HEK293 (cell line): ENCODE data around the gene CYB5B.
A peak's percentile ranks its signal among the peaks of the same experiment; 100 is the strongest.

Source experiments
- HOXD13 ChIP-seq: sonication (generic); formaldehyde crosslinking; IDR thresholded peaks from 2 replicates; pipeline ENCODE4 v1.8.0; 2022; ENCODE audit warnings: missing genetic modification reagents, borderline replicate concordance
- KLF9 ChIP-seq: fragments of 450-650 bp; formaldehyde crosslinking; IDR thresholded peaks from 2 replicates; pipeline ENCODE4 v1.5.1; 2016; ENCODE audit warnings: missing biosample characterization, missing genetic modification characterization, low read depth
- OSR2 ChIP-seq: fragments of 450-650 bp; formaldehyde crosslinking; IDR thresholded peaks from 2 replicates; pipeline ENCODE4 v1.5.1; 2016; ENCODE audit warnings: missing biosample characterization, missing genetic modification characterization
- PRDM2 ChIP-seq: fragments of 450-650 bp; formaldehyde crosslinking; IDR thresholded peaks from 2 replicates; pipeline ENCODE4 v1.5.1; 2016; ENCODE audit warnings: missing biosample characterization, missing genetic modification characterization, borderline replicate concordance
- SCRT2 ChIP-seq: fragments of 450-650 bp; formaldehyde crosslinking; IDR thresholded peaks from 2 replicates; pipeline ENCODE4 v1.5.1; 2016; ENCODE audit warnings: missing biosample characterization, missing genetic modification characterization
- SETDB1 ChIP-seq: IDR thresholded peaks from one replicate; pipeline ENCODE4 v1.6.1; 2017; ENCODE audit warnings: mild to moderate bottlenecking, low read length, moderate library complexity, mixed read lengths; ENCODE audit not compliant: insufficient read length
- TRIM28 ChIP-seq: IDR thresholded peaks from 2 replicates; pipeline ENCODE4 v1.6.1; 2011; ENCODE audit warnings: low read length, control low read depth, borderline replicate concordance
- TSHZ1 ChIP-seq: fragments of 450-650 bp; formaldehyde crosslinking; IDR thresholded peaks from 2 replicates; pipeline ENCODE4 v1.5.1; 2016; ENCODE audit warnings: missing biosample characterization, missing genetic modification characterization, borderline replicate concordance
- ZBTB17 ChIP-seq: fragments of 450-650 bp; formaldehyde crosslinking; IDR thresholded peaks from 2 replicates; pipeline ENCODE4 v1.5.1; 2016; ENCODE audit warnings: missing biosample characterization, missing genetic modification characterization
- ZBTB21 ChIP-seq: fragments of 450-650 bp; formaldehyde crosslinking; IDR thresholded peaks from 2 replicates; pipeline ENCODE4 v1.5.1; 2017; ENCODE audit warnings: missing biosample characterization, missing genetic modification characterization
- ZEB2 ChIP-seq: fragments of 450-650 bp; formaldehyde crosslinking; IDR thresholded peaks from 2 replicates; pipeline ENCODE4 v1.5.1; 2016; ENCODE audit warnings: missing biosample characterization, missing genetic modification characterization
- ZFP69B ChIP-seq: fragments of 450-650 bp; formaldehyde crosslinking; IDR thresholded peaks from 2 replicates; pipeline ENCODE4 v1.5.1; 2016; ENCODE audit warnings: missing biosample characterization, missing genetic modification characterization
- ZNF248 ChIP-seq: fragments of 450-650 bp; formaldehyde crosslinking; IDR thresholded peaks from 2 replicates; pipeline ENCODE4 v1.5.1; 2017; ENCODE audit warnings: missing biosample characterization, missing genetic modification characterization
- ZNF335 ChIP-seq: fragments of 450-650 bp; formaldehyde crosslinking; conservative IDR thresholded peaks from 2 replicates; pipeline ENCODE4 v1.5.1; 2016; ENCODE audit warnings: missing biosample characterization, missing genetic modification characterization
- ZNF580 ChIP-seq: fragments of 450-650 bp; formaldehyde crosslinking; IDR thresholded peaks from 2 replicates; pipeline ENCODE4 v1.5.1; 2016; ENCODE audit warnings: missing biosample characterization, missing genetic modification characterization
- ZNF629 ChIP-seq: fragments of 450-650 bp; formaldehyde crosslinking; IDR thresholded peaks from 2 replicates; pipeline ENCODE4 v1.5.1; 2017; ENCODE audit warnings: missing biosample characterization, missing genetic modification characterization
- ZNF785 ChIP-seq: fragments of 450-650 bp; formaldehyde crosslinking; IDR thresholded peaks from 2 replicates; pipeline ENCODE4 v1.5.1; 2016; ENCODE audit warnings: missing biosample characterization, missing genetic modification characterization
- ZXDB ChIP-seq: fragments of 450-650 bp; formaldehyde crosslinking; IDR thresholded peaks from 2 replicates; pipeline ENCODE4 v1.5.1; 2016; ENCODE audit warnings: missing biosample characterization, missing genetic modification characterization
- TF ChIP-seq, protein P1 (sequence below): fragments of 450-650 bp; formaldehyde crosslinking; conservative IDR thresholded peaks from 2 replicates; pipeline ENCODE4 v1.5.1; 2016; ENCODE audit warnings: low read depth, missing biosample characterization, missing genetic modification characterization
- TF ChIP-seq, protein P2 (sequence below): fragments of 450-650 bp; formaldehyde crosslinking; IDR thresholded peaks from 2 replicates; pipeline ENCODE4 v1.5.1; 2016; ENCODE audit warnings: missing biosample characterization, missing genetic modification characterization
- TF ChIP-seq, protein P3 (sequence below): fragments of 450-650 bp; formaldehyde crosslinking; IDR thresholded peaks from 2 replicates; pipeline ENCODE4 v1.5.1; 2017; ENCODE audit warnings: missing biosample characterization, mild to moderate bottlenecking, missing genetic modification characterization, moderate library complexity

CYB5B gene

GRCh38 chr16:69424053-69424934 is at the start of gene CYB5B (continued):
- TF ChIP-seq, protein P1, sequence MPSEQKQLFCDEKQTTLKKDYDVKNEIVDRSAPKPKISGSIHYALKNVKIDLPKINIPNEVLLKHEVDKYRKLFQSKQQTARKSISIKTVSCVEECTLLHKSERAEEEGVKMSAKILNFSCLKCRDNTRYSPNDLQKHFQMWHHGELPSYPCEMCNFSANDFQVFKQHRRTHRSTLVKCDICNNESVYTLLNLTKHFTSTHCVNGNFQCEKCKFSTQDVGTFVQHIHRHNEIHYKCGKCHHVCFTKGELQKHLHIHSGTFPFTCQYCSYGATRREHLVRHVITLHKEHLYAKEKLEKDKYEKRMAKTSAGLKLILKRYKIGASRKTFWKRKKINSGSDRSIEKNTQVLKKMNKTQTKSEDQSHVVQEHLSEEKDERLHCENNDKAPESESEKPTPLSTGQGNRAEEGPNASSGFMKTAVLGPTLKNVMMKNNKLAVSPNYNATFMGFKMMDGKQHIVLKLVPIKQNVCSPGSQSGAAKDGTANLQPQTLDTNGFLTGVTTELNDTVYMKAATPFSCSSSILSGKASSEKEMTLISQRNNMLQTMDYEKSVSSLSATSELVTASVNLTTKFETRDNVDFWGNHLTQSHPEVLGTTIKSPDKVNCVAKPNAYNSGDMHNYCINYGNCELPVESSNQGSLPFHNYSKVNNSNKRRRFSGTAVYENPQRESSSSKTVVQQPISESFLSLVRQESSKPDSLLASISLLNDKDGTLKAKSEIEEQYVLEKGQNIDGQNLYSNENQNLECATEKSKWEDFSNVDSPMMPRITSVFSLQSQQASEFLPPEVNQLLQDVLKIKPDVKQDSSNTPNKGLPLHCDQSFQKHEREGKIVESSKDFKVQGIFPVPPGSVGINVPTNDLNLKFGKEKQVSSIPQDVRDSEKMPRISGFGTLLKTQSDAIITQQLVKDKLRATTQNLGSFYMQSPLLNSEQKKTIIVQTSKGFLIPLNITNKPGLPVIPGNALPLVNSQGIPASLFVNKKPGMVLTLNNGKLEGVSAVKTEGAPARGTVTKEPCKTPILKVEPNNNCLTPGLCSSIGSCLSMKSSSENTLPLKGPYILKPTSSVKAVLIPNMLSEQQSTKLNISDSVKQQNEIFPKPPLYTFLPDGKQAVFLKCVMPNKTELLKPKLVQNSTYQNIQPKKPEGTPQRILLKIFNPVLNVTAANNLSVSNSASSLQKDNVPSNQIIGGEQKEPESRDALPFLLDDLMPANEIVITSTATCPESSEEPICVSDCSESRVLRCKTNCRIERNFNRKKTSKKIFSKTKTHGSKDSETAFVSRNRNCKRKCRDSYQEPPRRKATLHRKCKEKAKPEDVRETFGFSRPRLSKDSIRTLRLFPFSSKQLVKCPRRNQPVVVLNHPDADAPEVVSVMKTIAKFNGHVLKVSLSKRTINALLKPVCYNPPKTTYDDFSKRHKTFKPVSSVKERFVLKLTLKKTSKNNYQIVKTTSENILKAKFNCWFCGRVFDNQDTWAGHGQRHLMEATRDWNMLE (tag by site-specific recombination): peak; percentile 45; the same call in 1 of the 2 replicates
- TF ChIP-seq TRIM28 (peak; percentile 46; the same call in 1 of the 2 replicates), ZEB2 (peak; percentile 68), KLF9 (tag by site-specific recombination) (peak; percentile 60), ZNF248 (tag by site-specific recombination) (no peak), ZBTB21 (tag by site-specific recombination) (0 out of 2 replicates have a peak, but pooled peaks have one; percentile 23), ZXDB (peak; percentile 75), OSR2 (0 out of 2 replicates have a peak, but pooled peaks have one; percentile 7), ZNF629 (peak; percentile 16; the same call in 1 of the 2 replicates), ZFP69B (tag by site-specific recombination) (peak; percentile 55), ZNF785 (tag by site-specific recombination) (no peak), PRDM2 (no peak), TSHZ1 (peak; percentile 43; the same call in 1 of the 2 replicates), ZNF580 (tag by site-specific recombination) (peak; percentile 78; the same call in 1 of the 2 replicates), SETDB1 (peak; percentile 81), ZBTB17 (tag by site-specific recombination) (peak; percentile 73; the same call in 1 of the 2 replicates), ZNF335 (peak; percentile 69), HOXD13 (CRISPR knock-in tag) (no peak), SCRT2 (tag by site-specific recombination) (peak; percentile 97)
- TF ChIP-seq, protein P2, sequence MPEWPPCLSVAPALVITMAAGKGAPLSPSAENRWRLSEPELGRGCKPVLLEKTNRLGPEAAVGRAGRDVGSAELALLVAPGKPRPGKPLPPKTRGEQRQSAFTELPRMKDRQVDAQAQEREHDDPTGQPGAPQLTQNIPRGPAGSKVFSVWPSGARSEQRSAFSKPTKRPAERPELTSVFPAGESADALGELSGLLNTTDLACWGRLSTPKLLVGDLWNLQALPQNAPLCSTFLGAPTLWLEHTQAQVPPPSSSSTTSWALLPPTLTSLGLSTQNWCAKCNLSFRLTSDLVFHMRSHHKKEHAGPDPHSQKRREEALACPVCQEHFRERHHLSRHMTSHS (tag by site-specific recombination): no peak
- TF ChIP-seq, protein P3, sequence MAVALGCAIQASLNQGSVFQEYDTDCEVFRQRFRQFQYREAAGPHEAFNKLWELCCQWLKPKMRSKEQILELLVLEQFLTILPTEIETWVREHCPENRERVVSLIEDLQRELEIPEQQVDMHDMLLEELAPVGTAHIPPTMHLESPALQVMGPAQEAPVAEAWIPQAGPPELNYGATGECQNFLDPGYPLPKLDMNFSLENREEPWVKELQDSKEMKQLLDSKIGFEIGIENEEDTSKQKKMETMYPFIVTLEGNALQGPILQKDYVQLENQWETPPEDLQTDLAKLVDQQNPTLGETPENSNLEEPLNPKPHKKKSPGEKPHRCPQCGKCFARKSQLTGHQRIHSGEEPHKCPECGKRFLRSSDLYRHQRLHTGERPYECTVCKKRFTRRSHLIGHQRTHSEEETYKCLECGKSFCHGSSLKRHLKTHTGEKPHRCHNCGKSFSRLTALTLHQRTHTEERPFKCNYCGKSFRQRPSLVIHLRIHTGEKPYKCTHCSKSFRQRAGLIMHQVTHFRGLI: no peak
